Skeletal muscle satellite cell (primary cell): ENCODE data around the gene TMEFF2.

ENCODE experiments used
- H3K27me3 ChIP-seq: 2 replicates; pipeline ENCODE4 v1.7.0; 2013; ENCODE audit warnings: low read length; ENCODE audit not compliant: control insufficient read depth, insufficient read depth
- H3K36me3 ChIP-seq: 2 replicates; pipeline ENCODE4 v1.7.0; 2013; ENCODE audit warnings: mild to moderate bottlenecking, control low read depth, low read length; ENCODE audit not compliant: insufficient read depth
- H3K4me1 ChIP-seq: 2 replicates; pipeline ENCODE4 v1.7.0; 2013; ENCODE audit warnings: low read length; ENCODE audit not compliant: control insufficient read depth, insufficient read depth
- H3K4me2 ChIP-seq: 2 replicates; pipeline ENCODE4 v1.7.0; 2013; ENCODE audit warnings: mild to moderate bottlenecking, low read length
- H3K4me3 ChIP-seq: 2 replicates; pipeline ENCODE4 v1.7.0; 2013; ENCODE audit warnings: low read length
- H3K9ac ChIP-seq: 2 replicates; pipeline ENCODE4 v1.7.0; 2013; ENCODE audit warnings: mild to moderate bottlenecking, low read depth, low read length, moderate library complexity
- H3K9me3 ChIP-seq: replicated peaks from 2 replicates; pipeline ENCODE4 v1.7.0; 2013; ENCODE audit warnings: mild to moderate bottlenecking, control low read depth, low read length

The TMEFF2 gene

GRCh38 chr2:191942090-191942738 is 252.5 kb downstream of the TMEFF2 start:
- Histone ChIP-seq H3K36me3 (no peaks in the 10 kb centered on the region), H3K9ac (no peak overlapping the region), H3K4me1 (no peaks in the 10 kb centered on the region), H3K4me3 (no peak overlapping the region), H3K9me3 (no peaks in the 10 kb centered on the region), H3K27me3 (no peaks in the 10 kb centered on the region), H3K4me2 (no peak overlapping the region)

- H3K4me2 ChIP-seq, result no peak overlapping the region
- H3K9ac ChIP-seq, result no peak overlapping the region
- H3K4me1 ChIP-seq, result no peaks in the 10 kb centered on the region
- H3K27me3 ChIP-seq, result no peaks in the 10 kb centered on the region
- no peak overlapping the region for H3K4me3 ChIP-seq
- no peaks in the 10 kb centered on the region for H3K36me3 ChIP-seq
- H3K9me3 ChIP-seq, result no peaks in the 10 kb centered on the region
Measured at GRCh38 chr2:191941376-191941929, 253.3 kb downstream of the TMEFF2 start.

GRCh38 chr2:191938779-191939178 is 256.0 kb downstream of the TMEFF2 start:
- Histone ChIP-seq H3K4me1 (no peaks in the 10 kb centered on the region), H3K9ac (no peak overlapping the region), H3K27me3 (no peaks in the 10 kb centered on the region), H3K36me3 (no peaks in the 10 kb centered on the region), H3K4me2 (no peak overlapping the region), H3K4me3 (no peak overlapping the region), H3K9me3 (no peaks in the 10 kb centered on the region)

DNA sequence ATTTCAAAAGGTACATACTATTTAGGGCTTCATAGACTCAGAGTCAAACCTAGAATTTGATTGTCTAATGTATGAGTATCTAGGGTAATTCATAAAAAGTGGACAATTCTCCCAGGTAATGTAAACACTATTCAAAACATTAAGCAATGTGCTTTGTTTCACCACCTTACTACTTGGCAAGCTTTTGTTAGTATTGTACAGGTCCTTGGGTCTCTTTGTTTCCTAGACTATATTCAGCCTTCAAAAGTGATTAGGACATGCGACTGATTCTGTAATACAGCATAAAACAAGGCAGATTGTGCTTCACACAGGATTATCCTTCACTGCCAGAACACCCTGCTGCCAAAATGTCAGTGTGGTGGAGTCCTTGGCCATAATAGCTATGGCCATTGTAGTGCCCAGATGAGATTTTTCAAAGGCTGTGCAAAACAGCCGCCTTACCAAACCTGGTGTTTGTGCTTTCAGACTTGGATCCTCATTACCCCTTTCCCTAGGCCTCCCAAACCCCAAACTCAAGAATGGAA is 257.8 kb downstream of the TMEFF2 start:
- Histone ChIP-seq H3K4me2 (no peak overlapping the region), H3K27me3 (no peaks in the 10 kb centered on the region), H3K4me3 (no peak overlapping the region), H3K9me3 (no peaks in the 10 kb centered on the region), H3K36me3 (no peaks in the 10 kb centered on the region), H3K9ac (no peak overlapping the region), H3K4me1 (peaks cover 10% of the 10 kb centered on the region)

DNA sequence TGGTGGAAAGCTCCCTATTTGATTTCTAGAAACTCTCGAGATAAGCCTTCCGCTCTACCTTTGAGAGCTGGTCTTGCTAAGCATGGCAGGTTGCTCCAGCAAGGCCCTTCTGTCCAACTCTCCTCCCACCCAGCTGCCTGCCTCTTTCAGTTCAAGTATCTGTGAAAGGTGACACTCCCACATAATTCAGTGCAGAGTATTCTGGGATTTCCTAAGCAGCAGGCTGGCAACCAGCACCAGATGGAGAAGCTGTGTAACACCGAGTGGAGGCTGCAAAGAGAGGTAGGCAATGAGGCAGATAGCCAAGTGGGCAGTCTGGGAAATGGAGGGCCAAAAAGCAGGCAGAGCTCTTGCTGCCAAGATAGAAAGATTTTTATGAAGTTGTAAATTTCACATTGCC is 259.5 kb downstream of the TMEFF2 start:
- peaks cover 10% of the 10 kb centered on the region for H3K4me1 ChIP-seq
- H3K9me3 ChIP-seq, result no peaks in the 10 kb centered on the region
- H3K4me3 ChIP-seq, result no peak overlapping the region
- H3K27me3 ChIP-seq, result no peaks in the 10 kb centered on the region
- H3K36me3 ChIP-seq, result no peaks in the 10 kb centered on the region
- H3K9ac ChIP-seq, result no peak overlapping the region
- no peak overlapping the region for H3K4me2 ChIP-seq

DNA sequence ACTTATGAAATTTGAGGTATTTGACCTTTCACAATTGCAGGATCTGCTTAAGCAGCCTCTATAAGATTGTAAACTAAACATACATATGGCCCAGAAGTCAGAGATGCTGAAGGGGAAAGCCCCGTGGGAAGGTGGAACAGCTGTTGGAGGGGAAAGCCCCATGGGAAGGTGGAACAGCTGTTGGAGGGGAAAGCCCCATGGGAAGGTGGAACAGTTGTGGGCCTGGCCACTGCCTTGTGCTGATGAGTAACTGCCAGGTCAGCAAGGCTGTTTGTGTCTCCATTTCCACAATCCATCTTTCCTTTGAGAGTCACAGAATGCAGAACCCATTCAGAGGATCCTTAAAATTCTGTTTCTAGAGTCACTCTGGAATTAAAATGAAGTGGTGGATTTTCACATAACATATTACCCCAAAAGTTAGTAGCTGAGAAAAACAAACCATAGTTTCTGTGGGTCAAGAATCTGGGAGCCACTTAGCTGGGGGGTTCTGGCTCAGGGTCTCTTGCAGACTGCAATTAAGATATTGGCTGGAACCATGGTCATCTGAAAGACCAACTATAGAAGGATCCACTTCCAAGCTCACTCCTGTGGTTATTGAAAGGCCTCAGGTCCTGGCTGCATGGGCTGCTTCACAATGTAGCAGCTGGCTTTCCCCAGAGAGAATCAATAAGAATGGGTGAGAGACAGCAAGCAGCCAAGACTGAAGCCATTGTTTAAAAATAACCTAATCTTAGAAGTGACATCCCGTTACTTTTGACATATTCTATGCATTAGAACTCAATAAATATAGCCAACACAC is 261.2 kb downstream of the TMEFF2 start:
- Histone ChIP-seq H3K36me3 (no peaks in the 10 kb centered on the region), H3K4me2 (no peak overlapping the region), H3K4me3 (no peak overlapping the region), H3K4me1 (peaks cover 10% of the 10 kb centered on the region), H3K27me3 (no peaks in the 10 kb centered on the region), H3K9ac (no peak overlapping the region), H3K9me3 (no peaks in the 10 kb centered on the region)

- no peaks in the 10 kb centered on the region for H3K9me3 ChIP-seq
- H3K4me1 ChIP-seq, result peaks cover 20% of the 10 kb centered on the region
- no peak overlapping the region for H3K4me3 ChIP-seq
- no peaks in the 10 kb centered on the region for H3K36me3 ChIP-seq
- H3K27me3 ChIP-seq, result no peaks in the 10 kb centered on the region
- no peak overlapping the region for H3K9ac ChIP-seq
- H3K4me2 ChIP-seq, result no peak overlapping the region
Measured at GRCh38 chr2:191932286-191932685, 262.4 kb downstream of the TMEFF2 start.

GRCh38 chr2:191931329-191931728 is 263.4 kb downstream of the TMEFF2 start:
- no peak overlapping the region for H3K4me2 ChIP-seq
- no peak overlapping the region for H3K9ac ChIP-seq
- no peaks in the 10 kb centered on the region for H3K36me3 ChIP-seq
- H3K4me1 ChIP-seq, result peaks cover 21% of the 10 kb centered on the region
- no peak overlapping the region for H3K4me3 ChIP-seq
- H3K9me3 ChIP-seq, result no peaks in the 10 kb centered on the region
- H3K27me3 ChIP-seq, result no peaks in the 10 kb centered on the region

GRCh38 chr2:191930205-191930604 is 264.5 kb downstream of the TMEFF2 start:
- no peak overlapping the region for H3K9ac ChIP-seq

GRCh38 chr2:191929288-191929687 is 265.4 kb downstream of the TMEFF2 start:
- Histone ChIP-seq H3K4me2 (no peak overlapping the region), H3K4me3 (no peak overlapping the region), H3K27me3 (no peaks in the 10 kb centered on the region), H3K36me3 (no peaks in the 10 kb centered on the region), H3K9me3 (no peaks in the 10 kb centered on the region), H3K9ac (no peak overlapping the region), H3K4me1 (peaks cover 21% of the 10 kb centered on the region)

More at GRCh38 chr2:191930205-191930604, 264.5 kb downstream of the TMEFF2 start:
- H3K36me3 ChIP-seq, result no peaks in the 10 kb centered on the region
- peaks cover 21% of the 10 kb centered on the region for H3K4me1 ChIP-seq
- no peaks in the 10 kb centered on the region for H3K27me3 ChIP-seq
- H3K4me3 ChIP-seq, result no peak overlapping the region
- no peak overlapping the region for H3K4me2 ChIP-seq
- no peaks in the 10 kb centered on the region for H3K9me3 ChIP-seq

- H3K4me1 ChIP-seq, result peaks cover 14% of the 10 kb centered on the region
- H3K27me3 ChIP-seq, result no peaks in the 10 kb centered on the region
- H3K4me3 ChIP-seq, result no peak overlapping the region
- H3K36me3 ChIP-seq, result no peaks in the 10 kb centered on the region
- H3K4me2 ChIP-seq, result no peak overlapping the region
- H3K9ac ChIP-seq, result no peak overlapping the region
- H3K9me3 ChIP-seq, result no peaks in the 10 kb centered on the region
Measured at GRCh38 chr2:191927991-191928390, 266.7 kb downstream of the TMEFF2 start.
